Measurements from ENCODE around the gene HMSD.

The HMSD gene

GRCh38 chr18:63953811-63954210 is 4.7 kb downstream of the HMSD start:
- ChIA-PET CTCF (interaction anchor here (1.2 to 3.8 kb wide), 6 partner anchors 9 to 31 kb away, joined by 4 to 25 read pairs (median 8); no protein-coding TSS in a partner anchor), POLR2A (no interaction called here)
- H3K27me3 ChIP-seq (replicated peaks in 2 of 5; ENCODE audit: control insufficient read depth in 4 of 5, insufficient read depth in 5 of 5, low read length in 4 of 5) = peaks cover 0 to 6% (median 0%) of the 10 kb centered on the region in 5 experiments
- no peak overlapping the region for H3K27ac ChIP-seq (ENCODE audit: insufficient read depth in 1 of 2, low read depth in 1 of 2, low read length in 2 of 2, poor library complexity in 1 of 2, severe bottlenecking in 2 of 2)
- H3K36me3 ChIP-seq (ENCODE audit: control insufficient read depth in 4 of 4, insufficient read depth in 4 of 4, low read length in 3 of 4) = no peaks in the 10 kb centered on the region
- no peaks in the 10 kb centered on the region for H3K9me3 ChIP-seq (ENCODE audit: control extremely low read depth in 1 of 5, control insufficient read depth in 4 of 5, insufficient read depth in 2 of 5, low read depth in 1 of 5, low read length in 4 of 5)
- WGBS (ENCODE audit: insufficient coverage) = 47% methylated on average over 4 of the region's 5 CpGs
- peak in 2 of 3 donors; percentile 21 to 22 for DNase-seq
- peaks cover 0 to 5% (median 2%) of the 10 kb centered on the region in 4 experiments for H3K4me1 ChIP-seq (ENCODE audit: control extremely low read depth in 1 of 4, control insufficient read depth in 4 of 4, insufficient read depth in 4 of 4, low read length in 3 of 4)
- no peak overlapping the region for H3K4me3 ChIP-seq (ENCODE audit: control insufficient read depth in 1 of 7, extremely low read depth in 1 of 7, insufficient read depth in 4 of 7, low read depth in 2 of 7, low read length in 6 of 7)

- no CpG with 5 or more reads among the region's 4 CpGs for WGBS (ENCODE audit: insufficient coverage)
- no peak overlapping the region for H3K4me3 ChIP-seq (ENCODE audit: control insufficient read depth in 1 of 7, extremely low read depth in 1 of 7, insufficient read depth in 4 of 7, low read depth in 2 of 7, low read length in 6 of 7)
- no peaks in the 10 kb centered on the region for H3K27me3 ChIP-seq (replicated peaks in 2 of 5; ENCODE audit: control insufficient read depth in 4 of 5, insufficient read depth in 5 of 5, low read length in 4 of 5)
- no peak overlapping the region for H3K27ac ChIP-seq (ENCODE audit: insufficient read depth in 1 of 2, low read depth in 1 of 2, low read length in 2 of 2, poor library complexity in 1 of 2, severe bottlenecking in 2 of 2)
- CTCF ChIA-PET = no interaction called here
- peaks cover 0 to 3% (median 0%) of the 10 kb centered on the region in 4 experiments for H3K4me1 ChIP-seq (ENCODE audit: control extremely low read depth in 1 of 4, control insufficient read depth in 4 of 4, insufficient read depth in 4 of 4, low read length in 3 of 4)
- H3K9me3 ChIP-seq (ENCODE audit: control extremely low read depth in 1 of 5, control insufficient read depth in 4 of 5, insufficient read depth in 2 of 5, low read depth in 1 of 5, low read length in 4 of 5) = no peaks in the 10 kb centered on the region
- no peaks in the 10 kb centered on the region for H3K36me3 ChIP-seq (ENCODE audit: control insufficient read depth in 4 of 4, insufficient read depth in 4 of 4, low read length in 3 of 4)
- no peak for DNase-seq
- POLR2A ChIA-PET = no interaction called here
Measured at GRCh38 chr18:63956755-63957154, 7.7 kb downstream of the HMSD start.

- POLR2A ChIA-PET = no interaction called here
- CTCF ChIA-PET = interaction anchor here (0.6 to 7.8 kb wide), 5 partner anchors 12 to 33 kb away, joined by 3 to 42 read pairs (median 5); partner anchors contain the start of gene HMSD
Measured at GRCh38 chr18:63960891-63961290, 11.8 kb downstream of the HMSD start.

GRCh38 chr18:63961435-63961980 is 12.4 kb downstream of the HMSD start:
- DNase-seq = no peak
- 68% methylated on average over 3 of the region's 5 CpGs for WGBS (ENCODE audit: insufficient coverage)
- Histone ChIP-seq H3K36me3 (ENCODE audit: control insufficient read depth in 4 of 4, insufficient read depth in 4 of 4, low read length in 3 of 4) (no peaks in the 10 kb centered on the region), H3K4me1 (ENCODE audit: control extremely low read depth in 1 of 4, control insufficient read depth in 4 of 4, insufficient read depth in 4 of 4, low read length in 3 of 4) (no peaks in the 10 kb centered on the region), H3K27me3 (replicated peaks in 2 of 5; ENCODE audit: control insufficient read depth in 4 of 5, insufficient read depth in 5 of 5, low read length in 4 of 5) (peaks cover 0 to 4% (median 0%) of the 10 kb centered on the region in 5 experiments), H3K9me3 (ENCODE audit: control extremely low read depth in 1 of 5, control insufficient read depth in 4 of 5, insufficient read depth in 2 of 5, low read depth in 1 of 5, low read length in 4 of 5) (no peaks in the 10 kb centered on the region), H3K4me3 (ENCODE audit: control insufficient read depth in 1 of 7, extremely low read depth in 1 of 7, insufficient read depth in 4 of 7, low read depth in 2 of 7, low read length in 6 of 7) (no peak overlapping the region), H3K27ac (ENCODE audit: insufficient read depth in 1 of 2, low read depth in 1 of 2, low read length in 2 of 2, poor library complexity in 1 of 2, severe bottlenecking in 2 of 2) (no peak overlapping the region)
- ChIA-PET POLR2A (no interaction called here), CTCF (interaction anchor here (3.8 to 7.8 kb wide), 3 partner anchors 8 to 25 kb away, joined by 25 to 45 read pairs (median 42); no protein-coding TSS in a partner anchor)

More at GRCh38 chr18:63960891-63961290, 11.8 kb downstream of the HMSD start:
- H3K36me3 ChIP-seq (ENCODE audit: control insufficient read depth in 4 of 4, insufficient read depth in 4 of 4, low read length in 3 of 4) = no peaks in the 10 kb centered on the region
- H3K27me3 ChIP-seq (replicated peaks in 2 of 5; ENCODE audit: control insufficient read depth in 4 of 5, insufficient read depth in 5 of 5, low read length in 4 of 5) = peaks cover 0 to 3% (median 0%) of the 10 kb centered on the region in 5 experiments
- no peak overlapping the region for H3K27ac ChIP-seq (ENCODE audit: insufficient read depth in 1 of 2, low read depth in 1 of 2, low read length in 2 of 2, poor library complexity in 1 of 2, severe bottlenecking in 2 of 2)
- H3K4me1 ChIP-seq (ENCODE audit: control extremely low read depth in 1 of 4, control insufficient read depth in 4 of 4, insufficient read depth in 4 of 4, low read length in 3 of 4) = no peaks in the 10 kb centered on the region
- WGBS (ENCODE audit: insufficient coverage) = no CpG with 5 or more reads among the region's 1 CpG
- H3K9me3 ChIP-seq (ENCODE audit: control extremely low read depth in 1 of 5, control insufficient read depth in 4 of 5, insufficient read depth in 2 of 5, low read depth in 1 of 5, low read length in 4 of 5) = no peaks in the 10 kb centered on the region
- H3K4me3 ChIP-seq (ENCODE audit: control insufficient read depth in 1 of 7, extremely low read depth in 1 of 7, insufficient read depth in 4 of 7, low read depth in 2 of 7, low read length in 6 of 7) = no peak overlapping the region
- no peak for DNase-seq

GRCh38 chr18:63962137-63962536 is 13.0 kb downstream of the HMSD start:
- Histone ChIP-seq H3K4me3 (ENCODE audit: control insufficient read depth in 1 of 7, extremely low read depth in 1 of 7, insufficient read depth in 4 of 7, low read depth in 2 of 7, low read length in 6 of 7) (no peak overlapping the region), H3K9me3 (ENCODE audit: control extremely low read depth in 1 of 5, control insufficient read depth in 4 of 5, insufficient read depth in 2 of 5, low read depth in 1 of 5, low read length in 4 of 5) (no peaks in the 10 kb centered on the region), H3K4me1 (ENCODE audit: control extremely low read depth in 1 of 4, control insufficient read depth in 4 of 4, insufficient read depth in 4 of 4, low read length in 3 of 4) (no peaks in the 10 kb centered on the region), H3K36me3 (ENCODE audit: control insufficient read depth in 4 of 4, insufficient read depth in 4 of 4, low read length in 3 of 4) (no peaks in the 10 kb centered on the region), H3K27me3 (replicated peaks in 2 of 5; ENCODE audit: control insufficient read depth in 4 of 5, insufficient read depth in 5 of 5, low read length in 4 of 5) (peaks cover 0 to 4% (median 0%) of the 10 kb centered on the region in 5 experiments), H3K27ac (ENCODE audit: insufficient read depth in 1 of 2, low read depth in 1 of 2, low read length in 2 of 2, poor library complexity in 1 of 2, severe bottlenecking in 2 of 2) (no peak overlapping the region)
- WGBS (ENCODE audit: insufficient coverage) = 63% methylated on average over 1 of the region's 1 CpG
- CTCF ChIA-PET = interaction anchor here (0.9 to 7.8 kb wide), 5 partner anchors 8 to 33 kb away, joined by 3 to 45 read pairs (median 32); no protein-coding TSS in a partner anchor
- DNase-seq = no peak
- POLR2A ChIA-PET = no interaction called here

GRCh38 chr18:63963615-63964256 is 14.6 kb downstream of the HMSD start:
- ChIA-PET POLR2A (no interaction called here), CTCF (interaction anchor here (0.7 to 7.8 kb wide), 15 partner anchors 10 to 567 kb away, joined by 3 to 45 read pairs (median 5); partner anchors contain the start of gene HMSD)
- H3K27ac ChIP-seq (ENCODE audit: insufficient read depth in 1 of 2, low read depth in 1 of 2, low read length in 2 of 2, poor library complexity in 1 of 2, severe bottlenecking in 2 of 2) = no peak overlapping the region
- no peaks in the 10 kb centered on the region for H3K9me3 ChIP-seq (ENCODE audit: control extremely low read depth in 1 of 5, control insufficient read depth in 4 of 5, insufficient read depth in 2 of 5, low read depth in 1 of 5, low read length in 4 of 5)
- H3K4me1 ChIP-seq (ENCODE audit: control extremely low read depth in 1 of 4, control insufficient read depth in 4 of 4, insufficient read depth in 4 of 4, low read length in 3 of 4) = no peaks in the 10 kb centered on the region
- peak; percentile 64 to 83 (median 76) for DNase-seq
- 100% methylated on average over 1 of the region's 1 CpG for WGBS (ENCODE audit: insufficient coverage)
- no peak overlapping the region for H3K4me3 ChIP-seq (ENCODE audit: control insufficient read depth in 1 of 7, extremely low read depth in 1 of 7, insufficient read depth in 4 of 7, low read depth in 2 of 7, low read length in 6 of 7)
- H3K36me3 ChIP-seq (ENCODE audit: control insufficient read depth in 4 of 4, insufficient read depth in 4 of 4, low read length in 3 of 4) = no peaks in the 10 kb centered on the region
- peaks cover 0 to 11% (median 0%) of the 10 kb centered on the region in 5 experiments for H3K27me3 ChIP-seq (replicated peaks in 2 of 5; ENCODE audit: control insufficient read depth in 4 of 5, insufficient read depth in 5 of 5, low read length in 4 of 5)

GRCh38 chr18:63964908-63965307 is 15.8 kb downstream of the HMSD start:
- Histone ChIP-seq H3K4me1 (ENCODE audit: control extremely low read depth in 1 of 4, control insufficient read depth in 4 of 4, insufficient read depth in 4 of 4, low read length in 3 of 4) (peaks cover 3 to 7% (median 6%) of the 10 kb centered on the region in 4 experiments), H3K36me3 (ENCODE audit: control insufficient read depth in 4 of 4, insufficient read depth in 4 of 4, low read length in 3 of 4) (no peaks in the 10 kb centered on the region), H3K27me3 (replicated peaks in 2 of 5; ENCODE audit: control insufficient read depth in 4 of 5, insufficient read depth in 5 of 5, low read length in 4 of 5) (peaks cover 0 to 11% (median 0%) of the 10 kb centered on the region in 5 experiments), H3K9me3 (ENCODE audit: control extremely low read depth in 1 of 5, control insufficient read depth in 4 of 5, insufficient read depth in 2 of 5, low read depth in 1 of 5, low read length in 4 of 5) (no peaks in the 10 kb centered on the region), H3K4me3 (ENCODE audit: control insufficient read depth in 1 of 7, extremely low read depth in 1 of 7, insufficient read depth in 4 of 7, low read depth in 2 of 7, low read length in 6 of 7) (no peak overlapping the region), H3K27ac (ENCODE audit: insufficient read depth in 1 of 2, low read depth in 1 of 2, low read length in 2 of 2, poor library complexity in 1 of 2, severe bottlenecking in 2 of 2) (no peak overlapping the region)
- ChIA-PET CTCF (interaction anchor here (1.3 to 7.8 kb wide), 6 partner anchors 11 to 445 kb away, joined by 4 to 45 read pairs (median 28); no protein-coding TSS in a partner anchor), POLR2A (no interaction called here)
- DNase-seq = no peak
